Measurements from ENCODE around the gene ZC3H7A.

ZC3H7A gene

GRCh38 chr16:11743308-11744074 is 53.6 kb downstream of the ZC3H7A start:
- peak; percentile 76 to 88 for DNase-seq (ENCODE audit: low read depth in 2 of 2)
- peak overlapping the region; percentile 37 to 89 for H3K4me3 ChIP-seq (replicated peaks in 1 of 2; ENCODE audit: low read depth in 2 of 2, low read length in 2 of 2)
- TF ChIP-seq CTCF (IDR thresholded peaks at IDR 0.05; ENCODE audit: low read depth, low read length) = no peak

DNA sequence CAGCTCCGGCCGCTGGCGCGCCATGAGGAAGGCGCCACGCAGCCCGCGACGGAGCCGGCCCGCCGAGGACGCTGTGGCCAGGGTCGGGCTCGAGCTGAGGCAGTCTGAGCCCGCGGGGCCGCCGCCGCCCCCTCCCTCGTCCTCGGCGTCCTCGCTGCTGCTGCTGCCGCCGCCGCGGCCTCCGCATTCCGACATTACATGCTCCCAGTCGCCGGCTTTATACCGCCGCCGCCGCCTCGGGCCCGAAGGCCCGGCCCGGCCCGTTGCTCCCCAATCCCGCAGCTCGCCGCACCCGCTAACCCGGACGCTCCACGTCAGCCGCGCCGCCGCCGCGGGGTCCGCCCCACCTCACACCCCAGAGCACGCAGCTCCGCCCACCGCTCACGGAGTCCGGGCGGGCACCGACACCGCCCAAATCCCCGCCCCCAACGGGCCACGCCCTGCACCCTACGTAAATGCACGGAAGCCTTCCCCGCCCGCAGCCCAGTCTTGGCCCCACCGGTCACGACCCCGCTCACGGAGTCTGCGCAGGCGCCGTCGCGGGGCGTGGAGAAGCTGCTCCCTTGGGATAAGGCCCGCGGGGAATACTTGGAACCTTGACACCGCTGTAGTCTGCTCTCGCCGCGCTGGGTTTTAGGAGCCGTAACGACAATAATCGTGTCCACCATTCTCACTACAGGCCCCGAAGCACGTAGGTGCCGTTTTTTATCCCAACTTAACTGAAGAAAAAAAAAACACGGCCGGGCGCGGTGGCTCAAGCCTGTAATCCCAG is 54.3 kb downstream of the ZC3H7A start, which contains the start of gene TXNDC11:
TXNDC11 (minus strand) TSS at position 322 of the 772 bp plus-strand sequence; CDS start at position 195, 127 bp downstream.
- peak within 1 kb of the TSS; percentile 88 to 89 for H3K4me3 ChIP-seq (replicated peaks in 1 of 2; ENCODE audit: low read depth in 2 of 2, low read length in 2 of 2)
- no peak for TF ChIP-seq CTCF (IDR thresholded peaks at IDR 0.05; ENCODE audit: low read depth, low read length)
- DNase-seq (ENCODE audit: low read depth in 2 of 2) = peak; percentile 99 to 100

DNA sequence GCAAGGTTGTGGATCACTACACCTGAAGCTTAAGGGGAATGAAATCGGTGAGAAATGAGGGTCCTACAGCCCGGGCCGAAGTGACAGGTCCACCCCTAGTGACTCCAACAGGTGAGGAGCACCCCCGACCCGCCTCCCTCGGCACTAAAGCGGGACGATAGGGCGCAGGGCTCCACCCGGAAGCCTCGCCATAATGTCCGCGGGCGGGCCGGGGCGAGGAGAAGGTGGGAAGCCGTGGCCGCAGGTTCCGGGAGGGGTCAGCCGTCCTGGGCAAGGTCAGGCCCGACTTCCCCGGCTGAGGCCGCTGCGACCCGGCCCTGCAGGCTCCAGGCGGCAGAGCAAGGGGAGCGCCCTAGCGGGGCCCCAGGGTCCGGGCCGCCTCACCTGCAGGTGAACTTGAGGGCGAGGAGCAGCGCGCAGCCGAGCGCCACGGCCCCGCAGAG is 54.9 kb downstream of the ZC3H7A start:
- TF ChIP-seq CTCF (IDR thresholded peaks at IDR 0.05; ENCODE audit: low read depth, low read length) = no peak
- DNase-seq (ENCODE audit: low read depth in 2 of 2) = peak in 1 of 2 donors; percentile 13
- H3K4me3 ChIP-seq (replicated peaks in 1 of 2; ENCODE audit: low read depth in 2 of 2, low read length in 2 of 2) = peak overlapping the region; percentile 88 to 89

GRCh38 chr16:11740567-11740966 is 56.5 kb downstream of the ZC3H7A start:
- TF ChIP-seq CTCF (IDR thresholded peaks at IDR 0.05; ENCODE audit: low read depth, low read length) = no peak
- peak overlapping the region; percentile 88 to 89 for H3K4me3 ChIP-seq (replicated peaks in 1 of 2; ENCODE audit: low read depth in 2 of 2, low read length in 2 of 2)
- peak in 1 of 2 donors; percentile 16 for DNase-seq (ENCODE audit: low read depth in 2 of 2)

DNA sequence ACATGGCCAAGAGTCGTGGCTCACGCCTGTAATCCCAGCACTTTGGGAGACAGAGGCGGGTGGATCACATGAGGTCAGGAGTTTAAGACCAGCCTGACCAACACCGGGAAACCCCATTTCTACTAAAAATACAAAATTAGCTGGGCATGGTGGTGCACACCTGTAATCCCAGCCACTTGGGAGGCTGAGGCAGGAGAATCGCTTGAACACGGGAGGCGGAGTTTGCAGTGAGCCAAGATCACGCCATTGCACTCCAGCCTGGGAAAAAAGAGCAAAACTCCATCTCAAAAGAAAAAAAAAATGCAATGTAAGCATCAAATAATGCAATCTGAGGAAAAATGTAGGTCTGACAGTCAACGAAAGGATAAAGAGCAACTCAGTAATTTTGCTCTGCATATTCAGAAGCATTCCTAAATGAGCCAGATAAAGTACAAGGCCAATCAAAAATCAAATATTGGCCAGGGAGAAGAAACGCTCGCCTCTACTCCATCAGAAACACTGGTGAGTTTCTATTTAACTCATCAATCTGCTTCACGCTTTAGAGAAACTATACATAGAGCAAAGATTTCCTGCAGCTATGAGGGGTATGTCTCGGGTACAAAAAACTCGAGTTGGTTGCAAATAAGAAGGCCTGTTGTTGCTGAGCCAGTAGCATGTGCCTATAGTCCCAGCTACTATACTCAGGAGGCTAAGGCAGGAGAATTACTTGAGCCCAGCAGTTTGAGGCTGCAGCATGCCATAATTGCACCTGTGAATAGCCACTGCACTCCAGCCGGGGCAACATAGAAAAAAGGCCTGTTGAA is 58.1 kb downstream of the ZC3H7A start:
- TF ChIP-seq CTCF (IDR thresholded peaks at IDR 0.05; ENCODE audit: low read depth, low read length) = no peak
- no peak for DNase-seq (ENCODE audit: low read depth in 2 of 2)
- H3K4me3 ChIP-seq (replicated peaks in 1 of 2; ENCODE audit: low read depth in 2 of 2, low read length in 2 of 2) = no peak overlapping the region

DNA sequence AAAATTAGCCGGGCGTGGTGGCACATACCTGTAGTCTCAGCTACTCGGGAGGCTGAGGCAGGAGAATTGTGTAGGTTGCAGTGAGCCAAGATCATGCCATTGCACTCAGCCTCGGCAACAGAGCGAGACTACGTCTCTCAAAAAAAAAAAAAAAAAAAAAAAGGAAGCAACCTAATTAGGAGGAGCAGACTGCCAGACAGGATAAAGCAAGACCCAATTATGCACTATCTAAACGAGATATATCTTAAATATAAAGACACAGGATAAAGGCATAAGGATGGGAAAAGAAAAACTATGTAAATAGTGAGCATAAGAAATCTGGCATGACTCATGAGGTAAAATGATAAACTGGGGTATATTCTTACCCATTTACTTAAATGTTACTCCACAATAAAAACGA is 59.3 kb downstream of the ZC3H7A start:
- no peak overlapping the region for H3K4me3 ChIP-seq (replicated peaks in 1 of 2; ENCODE audit: low read depth in 2 of 2, low read length in 2 of 2)
- TF ChIP-seq CTCF (IDR thresholded peaks at IDR 0.05; ENCODE audit: low read depth, low read length) = no peak
- no peak for DNase-seq (ENCODE audit: low read depth in 2 of 2)
